GM21529 (cell line): Measurements from ENCODE around the gene RNF4.
"Not testable (repeated sequence)": the region's sequence is repeated elsewhere in the genome, so short reads cannot be mapped to it uniquely, and the experiment has no call there.

Experiments
- ATAC-seq: cut with Tn5 transposase; IDR thresholded peaks from one replicate; pipeline ENCODE4 v1.9.1; 2021; ENCODE audit not compliant: unreplicated experiment

The RNF4 gene

DNA sequence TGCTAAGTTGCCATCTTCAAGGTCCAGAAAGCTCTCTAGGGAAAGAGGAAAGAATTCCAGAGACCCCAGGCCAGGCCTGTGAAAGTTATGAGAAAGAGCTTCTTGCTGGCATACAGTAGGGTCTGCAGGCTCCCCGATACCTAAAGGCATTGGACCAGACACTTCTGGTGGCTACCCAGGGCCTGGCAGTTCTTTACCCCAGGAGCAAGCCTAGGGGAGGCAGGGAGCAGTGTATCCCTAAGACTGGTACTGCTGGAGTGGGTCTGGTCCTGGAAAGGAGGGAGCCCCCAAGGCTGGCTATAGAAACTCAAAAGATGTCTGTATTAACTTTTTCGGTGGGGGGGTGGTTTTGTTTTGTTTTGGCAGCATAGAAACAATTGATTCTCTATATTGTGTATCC, 47.7 kb downstream of the RNF4 start:
- no peak for ATAC-seq

DNA sequence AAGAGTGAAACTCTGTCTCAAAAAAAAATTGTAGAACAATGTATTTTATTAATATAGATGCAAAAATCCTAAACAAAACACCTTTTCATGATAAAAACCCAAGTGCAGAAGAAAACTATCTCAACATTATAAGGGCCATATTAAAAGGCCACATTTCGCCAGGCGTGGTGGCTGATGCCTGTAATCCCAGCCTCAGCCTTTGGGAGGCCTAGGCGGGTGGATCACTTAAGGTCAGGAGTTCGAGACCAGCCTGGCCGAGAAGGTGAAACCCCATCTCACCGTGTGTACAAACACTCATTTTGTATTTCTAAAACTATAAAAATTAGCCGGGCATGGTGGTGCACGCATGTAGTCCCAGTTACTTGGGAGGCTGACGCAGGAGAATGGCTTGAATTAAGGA, 57.7 kb downstream of the RNF4 start:
- no peak for ATAC-seq

DNA sequence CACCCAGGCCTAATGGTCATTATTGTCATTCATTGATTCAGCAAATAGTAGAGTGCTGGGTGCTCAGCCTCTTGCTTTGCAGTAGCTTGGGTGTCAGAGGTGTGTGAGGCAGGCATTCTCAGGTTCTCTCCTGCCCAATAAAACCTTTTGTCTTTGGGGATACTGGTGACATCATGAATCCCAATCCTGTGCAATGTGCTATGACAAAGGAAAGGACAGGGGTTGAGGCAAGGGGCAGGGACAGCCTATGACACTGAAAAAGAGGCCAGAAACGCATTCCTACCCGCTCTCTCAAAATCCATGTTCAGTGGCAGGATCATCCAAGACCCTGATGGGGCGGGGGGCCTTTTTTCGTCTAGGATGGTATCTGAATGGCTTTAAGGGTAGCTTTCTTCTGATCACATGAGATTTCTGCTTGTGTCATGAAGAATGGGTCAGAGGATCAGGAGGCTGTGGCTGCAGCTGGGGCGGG, 66.0 kb downstream of the RNF4 start:
- no peak for ATAC-seq

DNA sequence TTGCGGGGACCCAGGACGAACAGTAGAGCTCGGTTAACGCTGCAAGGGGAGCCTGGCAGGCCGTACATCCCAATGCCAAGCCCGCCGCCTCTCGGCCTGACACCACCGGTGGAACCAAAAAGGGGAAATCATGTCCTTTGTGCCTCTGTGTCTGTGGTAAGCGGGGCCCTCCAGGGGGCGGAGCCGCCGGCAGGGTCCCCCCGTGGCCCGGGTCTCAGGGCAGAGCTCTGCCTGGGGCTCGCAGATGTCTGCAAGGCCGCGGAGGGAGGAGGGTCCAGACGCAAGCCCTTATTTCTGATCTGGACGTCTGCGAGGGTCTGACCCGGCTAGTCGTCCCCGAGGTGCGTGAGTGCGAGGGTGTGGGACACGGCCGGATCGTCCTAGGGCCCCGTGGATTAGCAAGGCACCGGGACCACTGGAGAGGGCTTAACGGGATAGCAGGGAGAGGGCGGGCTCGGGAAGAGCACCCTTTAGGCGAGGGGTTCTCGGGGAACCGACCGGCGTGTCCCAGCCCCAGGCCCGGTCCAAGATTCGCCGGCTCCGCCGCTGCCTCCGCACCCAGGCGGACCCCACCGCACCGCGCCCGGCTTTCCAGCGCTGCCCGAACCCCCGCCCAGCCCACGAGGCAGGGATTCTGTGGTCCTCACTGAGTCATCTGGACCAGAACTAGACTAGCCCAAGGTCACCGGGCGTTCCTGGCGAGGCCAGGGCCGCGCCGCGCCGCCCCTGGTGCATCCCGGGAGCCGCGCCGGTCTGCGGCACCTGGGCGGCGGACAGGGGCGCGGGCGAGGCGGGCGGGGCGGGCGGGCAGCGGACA, 66.7 kb downstream of the RNF4 start:
- ATAC-seq = peak; percentile 10

DNA sequence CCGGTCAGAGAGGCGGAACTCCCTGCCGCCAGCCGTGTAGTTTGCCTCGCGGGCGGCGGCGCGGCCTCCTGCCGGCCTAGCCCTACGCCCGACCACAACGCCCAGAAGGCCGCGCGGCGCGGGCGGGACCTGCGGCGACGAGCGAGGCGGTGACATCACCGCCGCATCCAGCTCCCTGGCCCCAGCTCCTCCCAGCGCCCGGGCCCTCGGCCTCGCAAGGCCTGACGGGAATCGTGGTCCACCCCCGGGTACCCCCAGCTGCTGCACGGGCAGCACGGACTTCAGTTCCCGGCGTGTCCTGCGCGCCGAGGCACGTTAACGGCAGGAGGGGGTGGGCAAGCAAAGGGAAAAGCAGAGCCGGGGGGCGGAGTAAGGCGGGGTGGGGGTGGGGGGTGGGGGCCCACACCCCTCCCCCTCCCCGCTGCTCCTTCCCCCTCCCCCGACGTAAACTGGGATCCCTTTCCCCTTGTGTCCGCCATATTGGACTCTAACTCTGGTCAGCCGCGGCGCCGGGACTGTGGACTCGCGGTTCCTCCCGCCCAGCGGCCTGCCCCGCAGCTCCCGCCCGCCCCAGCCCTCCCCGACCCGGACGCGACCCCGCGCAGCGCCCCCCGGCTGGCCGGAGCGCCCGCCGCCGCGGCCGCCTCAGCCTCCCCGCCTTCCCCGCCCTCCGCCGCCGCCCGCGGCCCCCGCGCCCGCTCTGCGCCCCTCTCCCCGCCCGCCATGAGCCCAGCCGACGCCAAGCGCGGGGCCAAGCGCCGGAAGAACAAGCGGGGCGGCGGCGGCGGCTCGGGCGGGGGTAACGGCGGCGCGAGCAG, 67.5 kb downstream of the RNF4 start, which contains the start of gene FAM193A:
Gene FAM193A (plus strand): TSS at position 455 of the 818 bp plus-strand sequence. CDS start 269 bp downstream, at position 724.
- peak; percentile 88 for ATAC-seq

DNA sequence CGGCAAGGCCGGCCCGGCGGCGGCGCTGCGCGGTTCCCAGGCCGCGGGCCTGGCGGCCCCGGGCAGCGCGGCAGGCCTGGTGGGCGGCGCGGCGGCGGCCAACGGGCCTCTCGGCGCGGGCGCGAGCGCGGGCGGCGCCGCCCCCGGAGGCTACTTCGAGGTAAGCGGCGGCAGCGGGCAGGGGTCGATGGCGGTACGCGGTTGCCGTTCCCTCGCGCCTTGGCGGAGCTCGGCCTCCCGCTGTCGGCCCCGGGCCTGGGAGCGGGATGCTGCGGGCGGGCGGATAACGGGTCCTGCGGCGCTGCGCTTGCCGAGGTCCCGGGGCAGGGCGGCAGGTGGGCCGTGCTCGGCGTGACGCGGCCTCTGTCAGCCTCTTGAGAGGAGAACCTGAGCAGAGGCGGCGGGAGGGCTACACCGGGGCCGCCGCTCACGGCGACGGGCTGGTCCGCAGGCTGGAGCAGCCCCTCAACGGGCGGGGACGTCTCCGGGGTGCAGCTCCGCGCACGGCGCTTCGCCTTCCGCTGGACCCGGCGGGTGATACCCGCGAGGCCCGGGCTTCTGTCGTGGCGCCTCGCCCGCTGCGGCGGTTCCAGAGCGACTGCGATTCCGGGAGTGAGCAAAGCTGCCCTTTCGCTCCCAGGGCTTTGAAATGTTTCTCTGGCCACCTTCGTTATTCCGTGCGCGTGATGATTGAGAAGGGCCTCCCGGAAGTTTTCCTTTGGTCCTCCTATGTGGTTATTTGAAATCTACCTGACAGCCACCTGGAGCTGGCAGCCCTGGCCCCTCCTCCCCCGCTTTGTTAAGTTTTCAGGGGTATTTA, 68.3 kb downstream of the RNF4 start:
- ATAC-seq = peak; percentile 29

DNA sequence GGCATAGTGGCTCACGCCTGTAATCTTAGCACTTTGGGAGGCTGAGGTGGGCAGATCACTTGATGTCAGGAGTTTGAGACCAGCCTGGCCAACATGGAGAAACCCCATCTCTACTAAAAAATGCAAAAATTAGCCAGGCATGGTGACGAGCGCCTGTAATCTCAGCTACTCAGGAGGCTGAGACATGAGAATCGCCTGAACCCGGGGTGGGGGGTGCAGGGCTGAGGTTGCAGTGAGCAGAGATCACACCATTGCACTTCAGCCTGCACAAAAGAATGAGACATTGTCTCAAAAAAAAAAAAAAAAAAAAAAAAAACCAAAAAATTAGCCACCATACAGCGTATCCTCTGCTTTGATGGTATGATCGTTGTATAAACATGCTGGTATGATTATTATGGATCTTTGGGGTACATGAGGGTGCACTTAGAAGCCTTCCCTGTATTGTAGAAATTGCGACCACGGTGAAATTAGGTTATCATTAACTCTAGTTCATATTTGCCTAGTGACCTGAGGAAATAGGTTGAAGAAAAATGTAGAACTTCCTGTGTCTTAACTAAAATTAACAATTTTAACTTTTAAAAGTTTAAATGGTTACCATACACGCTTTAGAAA, 74.8 kb downstream of the RNF4 start:
- ATAC-seq = not testable (repeated sequence)

DNA sequence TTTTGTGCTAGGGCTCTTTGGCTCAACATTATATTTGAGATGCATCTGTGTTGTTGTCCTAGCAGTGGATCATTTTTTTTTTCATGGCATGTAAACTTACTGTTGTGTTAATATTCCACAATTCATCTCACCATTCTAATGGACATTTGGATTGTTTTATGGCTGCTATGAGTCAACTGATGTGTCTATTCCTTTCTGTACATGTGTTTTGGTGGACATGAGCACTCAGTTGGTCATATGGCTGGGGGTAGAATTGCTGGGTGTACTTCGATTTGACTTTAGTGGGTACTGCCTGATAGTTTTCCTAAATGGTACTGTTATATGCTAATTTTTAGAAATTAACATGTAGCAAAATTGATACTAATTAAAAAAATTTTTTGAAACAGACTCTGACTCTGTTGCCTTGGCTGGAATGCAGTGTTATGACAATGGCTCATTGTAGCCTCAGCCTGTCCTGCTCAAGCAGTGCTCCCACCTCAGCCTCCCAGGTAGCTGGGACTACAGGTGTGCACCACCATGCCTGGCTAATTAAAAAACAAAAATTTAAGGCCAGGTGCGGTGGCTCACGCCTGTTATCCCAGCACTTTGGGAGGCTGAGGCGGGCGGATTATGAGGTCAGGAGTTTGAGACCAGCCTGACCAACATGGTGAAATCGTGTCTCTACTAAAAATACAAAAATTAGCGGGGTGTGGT, 76.6 kb downstream of the RNF4 start:
- no peak for ATAC-seq

DNA sequence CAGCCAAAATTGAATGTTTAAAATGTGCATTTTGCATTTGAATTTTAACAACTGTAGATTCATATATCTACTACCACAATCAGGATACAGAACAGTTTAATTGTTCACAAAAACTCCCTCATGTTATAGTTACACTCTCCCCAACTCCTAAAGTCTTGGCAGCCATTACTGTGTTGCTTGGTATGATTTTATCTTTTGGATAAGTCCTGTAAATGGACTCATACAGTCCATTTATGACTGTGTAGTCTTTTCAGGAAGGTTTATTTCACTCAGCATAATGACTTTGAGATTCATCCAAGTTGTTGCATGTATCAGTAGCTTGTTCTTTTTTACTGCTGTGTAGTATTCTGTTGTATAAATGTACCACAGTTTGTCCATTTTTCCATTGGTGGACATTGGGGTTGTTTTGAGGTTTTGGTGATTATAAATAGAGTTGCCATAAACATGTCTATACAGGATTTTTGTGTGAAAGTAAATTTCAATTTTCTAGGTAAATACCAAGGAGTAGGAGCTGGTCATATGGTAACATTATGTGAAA, 77.4 kb downstream of the RNF4 start:
- no peak for ATAC-seq

DNA sequence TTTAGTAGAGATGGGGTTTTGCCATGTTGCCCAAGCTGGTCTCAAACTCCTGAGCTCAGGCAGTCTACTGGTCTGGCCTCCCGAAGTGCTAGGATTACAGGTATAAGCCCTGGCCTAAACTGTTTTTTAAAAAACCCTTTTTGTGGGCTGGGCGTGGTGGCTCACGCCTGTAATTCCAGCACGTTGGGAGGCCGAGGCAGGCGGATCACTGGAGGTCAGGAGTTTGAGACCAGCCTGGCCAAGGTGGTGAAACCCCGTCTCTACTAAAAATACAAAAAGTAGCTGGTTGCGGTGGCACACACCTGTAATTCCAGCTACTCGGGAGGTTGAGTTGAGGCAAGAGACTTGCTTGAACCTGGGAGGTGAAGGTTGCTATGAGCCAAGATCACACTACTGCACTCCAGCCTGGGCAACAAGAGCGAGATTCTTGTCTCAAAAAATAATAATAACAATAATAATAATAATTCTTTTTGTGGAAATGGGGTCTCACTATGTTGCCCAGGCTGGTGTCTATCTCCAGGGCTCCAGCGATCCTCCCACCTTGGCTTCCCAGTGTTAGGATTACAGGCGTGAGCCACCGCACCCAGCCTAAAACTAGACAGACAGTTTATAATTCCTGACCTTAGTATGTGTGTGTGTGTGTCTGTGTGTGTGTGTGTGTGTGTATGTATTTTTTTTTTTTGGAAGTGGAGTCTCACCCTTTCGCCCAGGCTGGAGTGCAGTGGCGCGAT, 78.2 kb downstream of the RNF4 start:
- ATAC-seq = not testable (repeated sequence)

DNA sequence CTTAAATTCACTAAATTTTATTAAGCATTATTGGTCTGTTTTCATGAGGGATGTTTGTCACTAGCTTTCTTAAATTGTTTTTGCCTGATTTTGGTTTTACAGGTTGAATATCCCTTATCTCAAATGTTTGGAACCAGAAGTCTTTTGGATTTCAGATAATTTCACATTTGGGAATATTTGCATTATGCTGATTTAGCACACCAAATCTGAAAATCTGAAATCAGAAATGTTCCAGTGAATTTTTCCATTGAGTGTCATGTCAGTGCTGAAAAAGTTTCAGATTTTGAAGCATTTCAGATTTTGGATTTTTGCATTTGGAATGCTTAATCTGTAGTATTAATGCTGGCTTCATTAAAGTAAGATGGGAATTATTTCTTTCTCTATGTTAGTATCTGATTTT, 82.2 kb downstream of the RNF4 start:
- ATAC-seq = no peak

DNA sequence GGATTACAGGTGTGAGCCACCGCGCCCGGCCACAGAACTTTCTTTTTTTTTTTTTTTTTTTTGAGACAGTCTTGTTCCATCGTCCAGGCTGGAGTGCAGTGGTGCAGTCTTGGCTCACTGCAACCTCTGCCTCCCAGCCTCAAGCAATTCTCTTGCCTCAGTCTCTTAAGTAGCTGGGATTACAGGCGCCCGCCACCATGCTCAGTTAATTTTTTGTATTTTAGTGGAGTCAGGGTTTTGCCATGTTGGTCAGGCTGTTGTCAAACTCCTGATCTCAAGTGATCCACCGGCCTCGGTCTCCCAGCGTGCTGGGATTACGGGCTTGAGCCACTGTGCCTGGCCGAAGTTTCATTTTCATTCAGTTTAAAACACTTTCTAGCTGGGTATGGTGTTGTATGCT, 83.9 kb downstream of the RNF4 start:
- ATAC-seq = no peak

DNA sequence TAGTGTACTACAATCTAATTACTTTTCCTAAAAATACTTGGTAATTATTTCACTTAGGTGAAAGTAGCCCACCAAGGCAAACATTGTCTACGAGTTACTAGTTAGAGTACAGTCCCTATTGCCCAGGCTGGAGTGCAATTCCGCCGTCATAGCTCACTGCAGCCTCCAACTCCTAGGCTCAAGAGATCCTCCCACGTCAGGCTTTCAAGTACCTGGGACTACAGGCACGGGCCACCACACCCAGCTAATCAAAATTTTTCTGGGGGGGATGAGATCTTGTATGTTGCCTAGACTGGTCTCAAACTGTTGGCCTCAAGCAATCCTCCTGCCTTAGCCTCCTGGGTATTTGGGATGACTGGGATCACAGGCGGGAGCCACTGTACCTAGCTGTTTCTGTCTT, 89.4 kb downstream of the RNF4 start:
- ATAC-seq = no peak

DNA sequence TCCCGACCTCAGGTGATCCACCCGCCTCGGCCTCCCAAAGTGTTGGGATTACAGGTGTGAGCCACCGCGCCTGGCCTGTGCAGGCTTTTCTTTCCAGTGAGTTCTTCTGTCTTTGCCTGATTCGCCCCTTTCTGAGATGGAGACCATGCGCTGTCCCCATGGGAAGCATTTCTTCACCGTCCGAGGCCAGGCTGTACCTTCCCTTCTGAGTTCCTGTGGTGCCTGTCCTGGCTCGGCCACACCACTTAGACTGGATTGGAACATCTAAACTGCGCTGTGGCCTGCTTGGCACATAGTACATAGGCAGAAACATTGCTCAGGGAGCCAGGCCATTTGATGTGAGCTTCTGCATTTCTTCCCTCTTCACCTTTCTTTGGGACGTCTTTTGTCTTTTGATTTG, 91.3 kb downstream of the RNF4 start:
- ATAC-seq = no peak
